HL-60/S4 treated with phorbol 12-myristate 13-acetate at 8.2 ng/mL for 4 days and 3 days (cell line): ENCODE results near the gene SH3BP5.

Experiments used
- in situ Hi-C: fragments of 300-500 bp; cut with MboI; formaldehyde crosslinking; loops from 2 replicates; pipeline ENCODE4 v1.15.0; 2022; ENCODE audit warnings: low sequenced_read_pairs

The SH3BP5 gene

DNA sequence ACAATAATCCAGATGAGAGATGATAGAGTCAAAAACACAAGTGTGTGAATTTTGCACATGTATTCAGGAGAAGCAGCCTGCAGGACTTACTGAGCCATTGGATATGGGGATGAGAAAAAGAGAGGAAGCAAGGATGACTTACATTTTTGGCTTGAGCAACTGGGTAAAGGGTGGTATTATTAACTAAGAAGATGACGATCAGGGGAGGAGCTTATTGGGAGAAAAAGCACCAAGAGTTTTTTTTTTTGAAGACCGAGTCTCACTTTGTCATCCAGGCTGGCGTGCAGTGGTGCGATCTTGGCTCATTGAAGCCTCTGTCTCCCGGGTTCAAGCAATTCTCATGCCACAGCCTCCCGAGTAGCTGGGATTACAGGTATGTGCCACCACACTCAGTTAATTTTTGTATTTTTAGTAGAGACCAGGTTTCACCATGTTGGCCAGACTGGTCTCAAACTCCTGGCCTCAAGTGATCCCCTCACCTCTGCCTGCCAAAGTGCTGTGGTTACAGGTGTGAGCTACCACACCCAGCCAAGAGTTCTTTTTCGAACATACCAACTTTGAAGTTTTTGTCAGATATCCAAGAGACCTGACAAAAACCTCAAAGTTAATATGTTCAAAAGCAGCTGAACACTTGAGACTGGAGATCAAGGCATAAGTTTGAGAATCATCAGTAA is 14.8 kb upstream of the SH3BP5 start:
- in situ Hi-C loops, result no loop called here

DNA sequence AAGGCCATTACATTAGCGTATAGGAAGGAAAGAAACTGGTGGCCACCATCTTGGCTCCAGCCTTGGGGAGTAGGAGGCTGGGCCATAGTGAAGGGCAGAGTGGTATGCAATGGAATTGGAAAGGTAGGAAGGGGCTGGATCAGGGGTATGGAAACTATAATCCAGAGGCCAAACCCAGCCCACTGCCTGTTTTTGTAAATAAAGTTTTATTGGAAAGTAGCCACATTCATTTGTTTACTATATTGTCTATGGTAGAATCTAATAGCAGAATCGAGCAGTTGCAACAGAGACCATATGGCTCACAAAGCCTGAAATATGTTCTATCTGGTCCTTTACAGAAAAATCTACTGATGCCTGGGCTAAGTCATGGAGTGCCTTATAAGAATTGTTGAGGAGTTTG is 14.1 kb upstream of the SH3BP5 start:
- in situ Hi-C loops, result no loop called here

DNA sequence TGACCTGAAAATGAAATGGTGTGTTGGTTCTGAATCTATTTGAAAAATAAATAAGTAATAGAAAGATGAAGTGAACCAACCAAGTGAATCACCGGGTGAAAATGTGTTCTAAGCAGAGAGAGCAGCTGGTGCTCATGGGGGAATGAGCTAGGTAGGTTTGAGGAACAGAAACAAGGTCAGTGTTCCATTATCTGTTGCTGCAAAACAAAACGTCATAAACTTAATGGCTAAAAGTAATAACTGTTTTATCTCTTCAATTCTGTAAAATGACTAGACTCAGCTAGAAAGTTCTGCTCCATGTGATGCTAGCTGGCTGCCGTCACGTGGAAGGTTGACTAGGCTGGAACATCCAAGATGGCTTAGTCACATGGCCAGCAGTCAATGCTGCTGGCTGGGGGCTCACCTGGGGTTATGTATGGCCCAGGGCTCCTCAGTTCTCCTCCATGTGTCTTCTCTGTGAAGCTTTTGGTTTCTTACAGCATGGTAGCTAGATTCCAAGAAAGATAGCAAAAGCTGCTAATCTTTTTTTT is 13.3 kb upstream of the SH3BP5 start:
- in situ Hi-C loops, result no loop called here

DNA sequence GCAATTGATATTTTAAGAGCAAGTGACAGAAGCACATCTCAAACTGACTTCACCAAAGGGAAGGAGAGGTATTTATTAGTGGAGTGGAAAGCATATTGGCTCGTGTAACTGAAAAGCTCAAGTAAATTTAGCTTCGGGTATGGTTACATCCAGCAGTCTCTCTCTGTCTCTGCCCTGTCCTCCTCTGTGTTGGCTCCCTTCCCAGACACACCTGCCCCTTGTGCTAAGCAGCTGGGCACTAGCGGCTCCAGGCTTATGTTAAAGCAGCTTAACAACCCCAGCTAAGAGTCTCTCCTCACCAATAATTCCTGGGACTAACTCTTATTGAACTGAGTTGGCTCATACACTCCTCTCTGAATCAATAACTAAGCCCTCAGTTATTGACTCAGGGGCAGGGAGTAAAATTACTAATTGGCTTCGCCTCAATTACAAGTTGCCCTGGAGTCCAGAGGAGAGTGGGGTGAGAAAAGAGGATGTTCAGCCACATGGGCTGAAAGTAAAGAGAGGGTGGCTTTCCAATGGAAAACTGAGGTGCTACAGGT is 12.8 kb upstream of the SH3BP5 start:
- in situ Hi-C loops, result no loop called here

DNA sequence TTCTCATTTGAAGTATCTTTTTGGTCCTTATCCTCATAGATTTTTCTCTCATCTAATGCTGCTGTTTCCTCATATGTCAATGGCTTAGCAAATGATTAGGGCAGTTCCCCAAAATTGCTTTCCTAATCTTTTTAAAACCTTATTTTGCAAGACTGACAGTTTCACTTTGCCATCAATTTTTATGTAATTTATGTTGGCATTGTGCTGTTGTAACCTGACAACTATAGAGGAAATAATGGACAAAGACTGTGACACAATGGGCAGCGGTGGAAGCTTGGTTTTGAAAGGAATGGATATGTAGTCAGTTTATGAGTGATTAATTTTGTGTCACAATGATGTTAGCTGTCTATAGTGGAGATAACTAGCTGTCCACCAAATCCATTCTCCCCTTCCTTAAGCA is 10.6 kb upstream of the SH3BP5 start:
- in situ Hi-C loops, result no loop called here

DNA sequence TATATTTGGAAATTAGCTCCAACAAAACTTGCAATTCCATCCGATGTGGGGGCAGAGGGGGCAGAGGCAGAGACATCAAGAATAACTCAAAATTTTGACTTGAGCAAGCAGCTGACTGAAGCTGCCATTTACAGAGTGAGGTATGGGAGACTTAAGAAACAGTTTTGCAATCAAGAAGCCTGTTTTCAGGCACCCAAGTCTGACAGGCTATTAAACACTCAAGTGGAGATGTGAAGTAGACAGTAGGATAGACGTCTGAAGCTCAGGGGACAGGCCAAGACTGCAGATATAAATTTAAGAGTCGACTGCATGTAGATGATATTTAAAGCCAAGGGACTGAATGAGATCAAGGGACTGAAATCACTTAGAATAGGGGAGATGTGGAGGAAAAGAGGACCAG is 9.9 kb upstream of the SH3BP5 start:
- in situ Hi-C loops, result no loop called here

DNA sequence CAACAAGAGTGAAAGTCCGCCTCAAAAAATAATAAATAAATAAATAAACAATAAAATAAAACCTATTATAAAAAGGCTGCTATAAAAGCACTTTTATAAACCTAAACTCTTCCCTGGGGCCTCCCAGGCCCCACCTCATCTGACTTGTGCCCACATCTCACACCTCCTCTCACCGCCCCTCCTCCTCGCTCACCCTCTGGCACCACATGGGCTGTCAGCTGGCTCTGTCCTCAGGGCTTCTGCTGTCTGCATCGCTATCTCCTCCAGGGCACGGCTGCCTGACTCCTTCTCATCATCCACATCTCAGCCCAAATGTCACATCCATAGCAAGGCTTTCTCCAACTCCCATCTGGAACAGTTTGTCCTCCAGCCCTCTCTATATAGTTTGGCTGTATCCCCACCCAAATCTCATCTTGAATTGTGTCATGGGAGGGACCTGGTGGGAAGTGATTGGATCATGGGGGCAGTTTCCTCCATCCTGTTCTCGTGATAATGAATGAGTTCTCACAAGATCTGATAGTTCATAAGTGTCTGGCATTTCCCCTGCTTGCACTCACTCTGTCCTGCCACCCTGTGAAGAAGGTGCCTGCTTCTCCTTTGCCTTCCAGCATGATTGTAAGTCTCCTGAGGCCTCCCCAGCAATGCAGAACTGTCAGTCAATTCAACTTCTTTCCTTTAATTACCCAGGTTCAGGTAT is 8.8 kb upstream of the SH3BP5 start:
- in situ Hi-C loops, result no loop called here

DNA sequence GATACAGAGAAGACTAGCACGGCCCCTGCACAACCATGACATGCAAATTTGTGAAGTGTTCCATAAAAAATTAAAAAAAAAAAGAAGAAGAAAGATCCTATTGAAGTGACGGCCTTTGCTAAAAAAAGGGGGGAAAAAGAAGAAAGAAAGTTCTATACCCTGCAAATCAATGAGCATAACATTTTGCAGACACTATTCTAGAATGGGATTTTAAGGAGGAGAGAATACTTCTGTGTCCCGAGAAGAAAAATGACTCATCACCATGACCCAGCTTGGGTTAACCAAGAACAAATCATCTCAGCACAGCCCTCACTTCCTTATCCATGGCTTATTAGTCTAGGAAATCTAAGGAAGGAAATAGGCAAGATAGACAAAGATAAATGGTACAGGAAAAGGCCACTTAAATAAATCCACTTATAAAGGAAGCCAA is 7.4 kb upstream of the SH3BP5 start:
- in situ Hi-C loops, result no loop called here

DNA sequence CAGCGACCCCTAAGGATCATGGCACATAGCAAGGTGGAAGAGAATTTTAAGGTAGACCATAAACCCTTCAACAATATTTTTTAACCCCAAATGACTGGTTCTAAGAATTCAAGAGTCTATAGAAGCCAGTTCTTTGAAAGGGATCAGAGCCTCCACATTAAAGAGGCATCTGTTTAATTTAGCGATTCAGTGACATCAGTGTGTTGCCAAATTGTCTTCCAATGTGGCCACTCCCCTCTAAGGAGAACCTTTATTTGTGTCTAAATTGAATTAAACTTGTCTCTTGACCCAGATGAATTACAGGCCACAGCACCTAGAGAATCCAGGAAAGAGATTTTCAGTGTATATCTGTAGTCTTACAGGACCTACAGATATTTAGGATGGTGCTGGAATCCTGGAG is 6.6 kb upstream of the SH3BP5 start:
- in situ Hi-C loops, result no loop called here

DNA sequence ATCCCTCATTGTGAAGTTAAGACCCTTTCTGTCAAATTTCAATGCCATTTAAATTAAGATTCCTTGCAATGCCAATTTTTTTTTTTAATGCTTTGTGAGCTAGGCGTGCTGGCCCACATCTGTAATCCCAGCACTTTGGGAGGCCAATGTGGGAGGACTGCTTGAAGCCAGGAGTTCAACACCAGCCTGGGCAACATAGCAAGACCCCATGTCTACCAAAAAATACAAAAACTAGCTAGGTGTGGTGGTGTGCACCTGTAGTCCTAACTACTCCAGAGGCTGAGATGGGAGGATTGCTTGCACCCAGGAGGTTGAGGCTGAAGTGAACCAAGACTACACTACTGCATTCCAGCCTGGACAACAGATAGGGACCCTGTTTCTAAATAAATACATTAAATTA is 5.6 kb upstream of the SH3BP5 start:
- in situ Hi-C loops, result no loop called here

DNA sequence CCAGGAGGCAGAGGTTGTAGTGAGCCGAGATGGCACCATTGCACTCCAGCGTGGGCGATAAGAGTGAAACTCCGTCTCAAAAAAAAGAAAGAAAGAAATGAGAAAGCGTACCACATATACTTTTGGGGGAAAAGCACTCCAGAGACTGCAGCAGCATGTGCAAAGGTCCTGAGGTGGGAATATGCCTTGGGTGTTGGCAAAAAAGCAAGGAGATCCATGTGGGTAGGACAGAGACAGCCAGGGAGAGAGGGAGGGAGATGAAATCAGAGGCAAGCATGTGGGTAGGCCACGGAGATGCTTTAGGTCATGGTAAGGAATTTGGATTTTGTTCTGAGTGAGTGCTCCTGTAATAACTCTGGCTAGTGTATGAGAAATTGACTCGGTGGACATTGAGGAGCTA is 3.7 kb upstream of the SH3BP5 start:
- in situ Hi-C loops, result no loop called here

DNA sequence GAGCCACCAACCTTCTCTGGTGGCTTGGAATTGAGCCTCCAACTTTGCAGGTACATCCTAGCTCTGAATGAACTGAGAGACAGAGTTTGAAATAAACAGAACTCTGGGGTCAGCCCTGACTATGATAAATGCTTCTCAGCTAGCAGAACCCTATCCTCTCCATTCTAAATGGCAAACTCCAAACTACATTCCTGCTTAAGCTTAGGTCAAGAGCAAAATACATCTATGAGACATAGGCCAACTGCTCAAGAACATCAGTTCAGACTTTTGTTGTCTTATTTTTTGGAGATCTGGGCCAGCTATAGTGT is 1.5 kb upstream of the SH3BP5 start:
- in situ Hi-C loops, result no loop called here

DNA sequence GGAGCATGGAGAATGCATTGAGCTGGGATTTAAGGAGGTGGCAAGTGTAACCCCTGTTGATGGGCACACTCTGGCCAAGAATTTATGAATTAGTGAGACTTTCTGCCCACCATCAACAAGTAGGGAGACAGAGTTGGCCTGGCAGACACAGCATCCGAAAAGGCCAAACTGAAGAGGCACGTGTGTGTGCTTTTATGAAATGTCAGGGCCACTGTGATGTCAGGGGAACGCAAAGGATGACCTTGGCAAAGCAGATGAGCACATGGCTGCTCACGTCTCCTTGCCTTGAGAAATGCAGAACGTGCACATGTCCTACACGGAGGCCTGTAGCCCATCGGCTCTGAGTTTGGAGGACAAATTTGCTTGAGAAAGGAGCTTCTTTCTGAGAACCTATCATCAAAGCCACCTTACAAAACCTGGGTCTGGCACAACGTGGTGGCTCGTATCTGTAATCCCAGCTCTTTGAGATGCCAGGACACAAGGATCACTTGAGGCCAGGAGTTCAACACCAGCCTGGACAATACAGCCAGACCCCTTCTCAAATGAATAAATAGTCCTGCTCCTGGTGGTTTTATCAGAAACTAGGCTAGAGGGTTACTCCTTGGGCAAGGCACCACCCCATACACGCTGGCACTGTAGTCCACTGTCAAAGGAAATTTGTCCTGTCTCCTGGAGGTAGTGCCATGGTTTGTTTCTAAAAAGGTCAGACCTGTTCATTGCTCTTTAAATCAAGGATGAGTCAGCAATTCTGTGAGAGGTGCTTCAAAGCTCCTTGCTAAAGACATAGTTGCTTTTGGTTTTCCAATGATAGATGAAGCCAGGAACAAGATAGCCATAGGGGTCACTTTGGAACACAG is 941 bp upstream of the SH3BP5 start:
- in situ Hi-C loops, result no loop called here

DNA sequence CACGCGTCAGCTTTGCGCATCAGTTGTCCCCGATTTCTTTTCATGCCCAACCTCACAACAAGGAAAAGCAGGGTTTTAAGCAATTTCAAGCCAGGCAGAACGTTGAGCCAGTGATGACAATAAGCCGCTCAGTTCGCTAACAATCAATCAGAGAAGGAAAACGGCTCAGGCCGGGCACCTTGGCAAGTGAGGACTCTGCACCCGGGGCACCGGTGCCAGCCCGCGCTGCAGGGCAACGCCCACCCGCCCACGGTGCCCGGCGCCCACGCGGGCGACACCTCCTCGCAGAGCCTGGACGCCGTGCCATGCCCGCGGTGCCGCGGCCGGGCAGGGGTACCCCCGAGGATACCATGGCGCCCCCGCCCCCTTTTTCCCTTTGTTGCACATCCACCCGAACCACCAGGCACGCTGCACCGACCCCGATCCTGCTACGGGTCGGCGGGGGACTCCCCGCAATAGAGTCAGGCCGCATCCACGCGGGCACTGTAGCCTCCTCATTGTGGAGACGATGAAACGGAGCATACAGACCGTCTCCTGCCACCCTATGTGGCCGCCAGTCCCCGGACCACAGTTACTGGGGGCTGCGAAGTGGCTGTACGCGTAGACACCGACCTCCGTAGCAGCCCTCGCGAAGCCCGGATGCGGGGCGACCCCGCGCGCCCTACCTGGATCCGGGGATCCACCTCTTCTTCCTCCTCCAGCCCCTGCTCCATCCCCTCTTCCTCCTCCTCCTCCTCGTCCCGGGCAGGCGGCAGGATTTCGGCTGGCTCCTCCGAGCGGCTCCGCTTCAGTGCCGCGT is 581 bp downstream of the SH3BP5 start:
- in situ Hi-C loops, result no loop called here

DNA sequence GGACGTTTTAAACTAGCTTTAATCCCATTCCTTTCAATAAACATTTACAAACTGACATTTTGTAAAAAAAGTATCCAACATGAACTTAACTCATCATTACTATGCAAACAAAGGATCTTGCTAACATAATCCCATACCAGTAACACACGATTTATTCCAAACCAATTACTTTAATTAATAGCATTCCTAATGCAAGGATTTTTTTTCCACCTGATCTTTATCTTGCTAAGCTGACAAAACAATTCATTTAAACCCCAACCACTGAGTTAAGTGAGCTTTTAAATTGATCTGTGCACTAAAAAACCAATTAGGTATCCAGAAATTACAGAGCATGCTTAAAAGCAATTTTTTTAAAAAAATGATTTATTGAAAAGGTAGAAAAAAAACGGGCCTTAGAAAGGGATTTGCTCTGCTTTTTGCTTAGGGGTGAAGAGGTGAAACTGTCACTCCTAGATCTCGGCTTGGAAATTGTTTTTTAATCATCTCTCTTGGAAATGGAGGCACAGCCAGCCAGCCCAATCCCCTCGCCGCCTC is 1.2 kb downstream of the SH3BP5 start:
- in situ Hi-C loops, result no loop called here

DNA sequence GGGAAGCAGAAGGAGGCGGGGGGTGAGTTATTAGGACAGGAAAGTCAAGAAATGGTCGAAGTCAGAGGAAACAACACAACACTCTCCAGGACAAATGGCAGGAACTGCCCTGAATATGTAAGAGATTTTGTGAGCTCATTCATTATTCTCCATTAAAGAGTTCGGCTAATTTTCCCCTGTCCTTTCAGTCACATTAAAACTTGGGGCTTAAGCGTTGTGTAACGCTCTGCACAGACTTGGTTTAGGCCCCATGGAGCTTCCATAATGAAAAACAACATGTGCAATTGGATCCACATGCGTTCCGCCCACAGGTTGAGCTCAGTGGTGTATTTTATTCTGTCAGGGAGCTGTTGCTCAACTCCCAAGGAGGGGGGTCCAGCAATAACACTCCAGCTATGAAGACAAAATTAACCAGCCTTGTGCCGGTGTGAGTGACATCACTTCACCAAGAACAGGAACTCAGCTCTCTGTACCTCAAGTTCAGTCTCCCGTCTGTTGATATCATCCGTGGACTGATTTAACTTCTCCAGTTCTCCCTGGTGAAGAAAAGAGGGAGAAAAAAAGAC is 2.3 kb downstream of the SH3BP5 start:
- in situ Hi-C loops, result no loop called here

DNA sequence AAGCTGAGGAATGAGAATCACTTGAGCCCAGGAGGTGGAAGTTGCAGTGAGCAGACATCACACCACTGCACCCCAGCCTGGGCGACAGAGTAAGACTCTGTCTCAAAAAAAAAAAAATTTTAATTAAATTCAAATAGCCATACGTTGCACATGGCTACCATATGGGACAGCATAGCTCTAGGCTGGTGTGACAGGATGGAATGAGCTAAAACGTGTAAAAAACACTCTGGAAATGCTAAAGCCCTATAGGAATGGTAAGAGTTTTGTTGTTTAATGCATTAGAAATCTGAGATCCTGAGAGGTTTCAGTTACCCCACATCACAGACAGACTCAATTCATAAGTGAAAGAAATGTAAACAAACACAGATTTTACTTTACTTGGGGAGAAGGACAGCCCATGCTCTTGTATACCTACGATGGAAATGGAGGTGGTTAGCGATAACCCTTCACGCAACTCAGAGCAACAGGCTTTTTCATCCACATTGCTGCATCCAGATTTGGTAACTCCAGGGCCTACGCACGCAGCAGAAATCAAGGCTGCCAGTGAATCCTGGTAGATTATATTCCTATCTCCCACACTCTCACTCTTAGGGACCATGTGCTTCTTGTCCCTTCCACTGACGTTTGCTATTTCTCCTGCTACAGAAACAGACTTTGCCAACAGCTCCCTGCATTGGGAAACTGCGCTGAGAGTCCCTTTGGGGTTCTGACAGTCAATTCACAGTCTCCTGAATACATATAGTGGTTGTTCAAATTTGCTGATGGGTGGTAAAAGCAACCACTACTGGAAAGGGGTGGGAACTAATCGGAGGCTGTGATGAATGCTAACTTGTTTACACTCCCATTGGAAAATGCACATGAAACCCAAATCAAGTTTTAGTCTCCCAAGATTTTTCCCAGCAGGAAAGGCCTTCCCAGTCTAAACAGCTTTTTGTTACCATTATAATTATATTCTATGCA is 3.1 kb downstream of the SH3BP5 start:
- in situ Hi-C loops, result no loop called here

DNA sequence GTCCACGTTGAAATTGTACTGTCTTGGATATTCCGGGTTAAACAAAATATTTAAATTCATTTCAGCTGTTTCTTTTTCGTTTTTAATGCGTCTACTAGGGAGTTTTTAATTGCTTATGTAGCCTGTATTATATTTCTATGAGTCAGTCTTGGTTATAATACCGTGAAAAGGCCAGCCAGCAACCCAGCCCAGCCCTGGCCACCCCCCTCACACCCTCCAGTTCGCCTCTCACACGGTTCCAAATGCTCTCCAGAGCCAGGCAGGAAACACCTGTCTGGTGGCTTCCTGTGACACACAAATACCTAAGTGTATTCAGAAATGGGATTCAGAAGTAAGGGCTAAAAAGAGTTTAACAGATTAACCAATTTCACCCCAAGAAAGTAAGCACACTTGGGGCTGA is 4.4 kb downstream of the SH3BP5 start:
- in situ Hi-C loops, result no loop called here

DNA sequence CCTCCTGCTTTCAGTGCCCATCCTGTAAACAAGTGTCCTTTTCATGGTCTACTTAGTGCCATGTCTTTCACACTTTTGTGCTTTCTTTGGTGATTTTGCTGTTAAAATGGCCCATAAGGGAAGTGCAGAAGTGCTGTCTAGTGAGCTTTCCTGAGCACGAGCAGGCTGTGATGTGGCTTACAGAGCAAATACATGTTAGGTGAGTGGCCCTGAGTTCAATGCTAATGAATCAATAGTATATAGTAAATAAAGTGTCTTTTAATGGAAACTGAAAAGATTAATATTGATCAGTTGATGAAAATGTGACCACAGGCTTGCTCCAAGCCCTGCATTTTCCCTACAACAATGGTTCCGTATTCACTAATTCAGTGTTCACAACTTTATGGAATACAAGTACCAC is 5.7 kb downstream of the SH3BP5 start:
- in situ Hi-C loops, result no loop called here
